HepG2 (cell line): Measurements from ENCODE around the gene ANKS6. TPM values are rescaled to one million over a fixed set of nuclear protein-coding genes. Genes with fewer than 3 reads are reported as not detected.

Source experiments
- ATAC-seq: fragments of 200-7000 bp; cut with Tn5 transposase; 3 replicates; pipeline ENCODE4 v1.9.1; 2020; ENCODE audit warnings: mild to moderate bottlenecking, moderate library complexity
- BruUV-seq: library from RNA; stranded (reverse); fragments of 400-500 nt; replicated peaks from 2 replicates; lab custom pipeline; 2021; lab: Mats Ljungman, UMichigan
- CTCF ChIA-PET: fragments of 300-600 bp; formaldehyde crosslinking; extraction: SDS; loops from one replicate; lab custom pipeline; 2021; ENCODE audit warnings: low total read pairs, inconsistent platforms, low intra/inter-chr PET ratio; lab: Yijun Ruan, JAX
- POLR2A ChIA-PET: fragments of 350-600 bp; sonication (Branson Sonifier 250); formaldehyde crosslinking; loops from one replicate; lab custom pipeline; 2020; ENCODE audit warnings: antibody characterized with exemption, inconsistent platforms; lab: Yijun Ruan, JAX
- DNase-seq: peaks from one replicate; pipeline ENCODE4 v3.0.0-alpha.2; 2015; ENCODE audit warnings: low spot score
- FAIRE-seq: peaks from 3 replicates; lab custom pipeline; 2011; peaks lifted over from hg19 to GRCh38; lab: Jason Lieb, UNC
- H2AFZ ChIP-seq: one replicate; pipeline ENCODE4 v1.6.1; 2011; ENCODE audit warnings: low read length, inconsistent platforms
- H3K27ac ChIP-seq: fragments of 300-600 bp; 3 replicates; pipeline ENCODE4 v1.8.0; 2011; ENCODE audit warnings: mixed run types, mild to moderate bottlenecking, mixed read lengths, low read length, inconsistent platforms; ENCODE audit not compliant: insufficient read depth; ENCODE audit errors: extremely low read length
- H3K27me3 ChIP-seq, 2 experiments: fragments of 200-600 bp in 1 of 2; 2 replicates in 1 of 2; 3 replicates in 1 of 2; pipeline versions ENCODE4 v1.6.0 to v1.8.0; 2011; ENCODE audit warnings: low read length in 2 of 2, mild to moderate bottlenecking in 2 of 2, moderate library complexity in 2 of 2, inconsistent platforms in 1 of 2; ENCODE audit not compliant: insufficient read depth in 2 of 2, control insufficient read depth in 1 of 2
- H3K36me3 ChIP-seq, 2 experiments: fragments of 200-600 bp in 1 of 2; replicated peaks in 1 of 2; 2 replicates in 1 of 2; 3 replicates in 1 of 2; pipeline versions ENCODE4 v1.5.1 to v1.8.0; 2011; ENCODE audit warnings: low read length in 2 of 2, inconsistent platforms in 1 of 2; ENCODE audit not compliant: insufficient read depth in 2 of 2, control insufficient read depth in 1 of 2
- H3K4me1 ChIP-seq: 2 replicates; pipeline ENCODE4 v1.5.1; 2012; ENCODE audit warnings: low read length, inconsistent platforms; ENCODE audit not compliant: insufficient read depth
- H3K4me2 ChIP-seq: 2 replicates; pipeline ENCODE4 v1.6.0; 2011; ENCODE audit warnings: low read depth, low read length, inconsistent platforms
- H3K4me3 ChIP-seq, 3 experiments: fragments of 200-600 bp in 1 of 3; sonication (generic), shearing (Covaris generic) in 1 of 3; replicated peaks in 1 of 3; 2 replicates each; pipeline ENCODE4 v1.5.1; 2011 to 2016; ENCODE audit warnings: low read length in 3 of 3, inconsistent platforms in 2 of 3, low read depth in 2 of 3, mild to moderate bottlenecking in 2 of 3, control low read depth in 1 of 3, mixed read lengths in 1 of 3; ENCODE audit not compliant: insufficient read depth in 1 of 3
- H3K79me2 ChIP-seq: one replicate; pipeline ENCODE4 v1.6.1; 2011; ENCODE audit warnings: low read length, inconsistent platforms; ENCODE audit not compliant: insufficient read depth
- H3K9ac ChIP-seq: 2 replicates; pipeline ENCODE4 v1.6.0; 2011; ENCODE audit warnings: mild to moderate bottlenecking, low read depth, low read length, inconsistent platforms; ENCODE audit not compliant: insufficient read depth
- H3K9me3 ChIP-seq: 2 replicates; pipeline ENCODE4 v1.5.1; 2012; ENCODE audit warnings: mild to moderate bottlenecking, low read length
- H4K20me1 ChIP-seq: 2 replicates; pipeline ENCODE4 v1.6.0; 2011; ENCODE audit warnings: inconsistent platforms, mild to moderate bottlenecking, low read length, moderate library complexity; ENCODE audit not compliant: insufficient read depth
- MEF2D ChIP-seq: sonication (generic); formaldehyde crosslinking; IDR thresholded peaks from 2 replicates; pipeline ENCODE4 v1.5.1; 2020; ENCODE audit warnings: mild to moderate bottlenecking, missing genetic modification reagents
- MIER2 ChIP-seq: IDR thresholded peaks from 2 replicates; pipeline ENCODE4 v1.6.1; 2016; ENCODE audit warnings: missing biosample characterization, missing genetic modification reagents
- NFYB ChIP-seq: sonication (generic); formaldehyde crosslinking; IDR thresholded peaks from 2 replicates; pipeline ENCODE4 v1.4.0; 2020; ENCODE audit warnings: missing genetic modification reagents
- ZBTB3 ChIP-seq: sonication (generic); formaldehyde crosslinking; IDR thresholded peaks from 2 replicates; pipeline ENCODE4 v1.4.0; 2020; ENCODE audit warnings: low read depth, mild to moderate bottlenecking, moderate library complexity, missing genetic modification reagents, borderline replicate concordance
- ZFP41 ChIP-seq: sonication (generic); formaldehyde crosslinking; IDR thresholded peaks from 2 replicates; pipeline ENCODE4 v1.4.0; 2020; ENCODE audit warnings: mild to moderate bottlenecking, missing genetic modification reagents, borderline replicate concordance
- ZNF350 ChIP-seq: sonication (generic); formaldehyde crosslinking; IDR thresholded peaks from 2 replicates; pipeline ENCODE4 v1.4.0; 2020; ENCODE audit warnings: mild to moderate bottlenecking, low read depth, missing genetic modification reagents, borderline replicate concordance
- ZNF354B ChIP-seq: sonication (generic); formaldehyde crosslinking; IDR thresholded peaks from 2 replicates; pipeline ENCODE4 v1.8.0; 2022; ENCODE audit warnings: mild to moderate bottlenecking, missing genetic modification reagents
- ZNF557 ChIP-seq: sonication (generic); formaldehyde crosslinking; IDR thresholded peaks from 2 replicates; pipeline ENCODE4 v1.4.0; 2020; ENCODE audit warnings: missing genetic modification reagents
- ZNF75D ChIP-seq: sonication (generic); formaldehyde crosslinking; IDR thresholded peaks from 2 replicates; pipeline ENCODE4 v1.8.1; 2023; ENCODE audit warnings: missing genetic modification reagents, mild to moderate bottlenecking, borderline replicate concordance
- WGBS: methylation state at CpG from one replicate; pipeline ENCODE4 v1.1.6; 2017; ENCODE audit warnings: low lambda C conversion rate; 5-methylcytosine and 5-hydroxymethylcytosine counted together
- in situ Hi-C: cut with HindIII; loops from 2 replicates; pipeline ENCODE4 v1.10.0; 2017; ENCODE audit warnings: low pct_unique_long_range_greater_than_20kb; ENCODE audit not compliant: extremely low pct_ligation_motif_present
- intact Hi-C: fragments of 100-400 bp; cut with micrococcal nuclease; formaldehyde crosslinking; loops from one replicate; pipeline ENCODE4 v1.10.0; 2022; ENCODE audit not compliant: unreplicated experiment
- polyA plus RNA-seq, 8 experiments: library from polyadenylated mRNA; depleted of rRNA in 3 of 8; stranded (reverse) in 7 of 8; unstranded in 1 of 8; fragments of >200 nt; fragmentation: Illumina TruSeq in 4 of 8; extraction: Trizol in 4 of 8; gene quantifications; 2 replicates each; pipeline versions ENCODE4 v1.2.1 to v1.2.3, GENCODE V29; 2011 to 2016; ENCODE audit warnings: low read depth in 4 of 8, missing spikeins in 1 of 8, mixed read lengths in 1 of 8; ENCODE audit not compliant: insufficient read depth in 1 of 8
- total RNA-seq, 5 experiments: library from RNA; depleted of rRNA; stranded (reverse); fragments of >200 nt; fragmentation: Illumina TruSeq; extraction: Trizol; gene quantifications; 2 replicates each; pipeline ENCODE4 v1.2.3, GENCODE V29; 2016; ENCODE audit warnings: low read depth in 1 of 5
- TF ChIP-seq, protein P1 (sequence below): sonication (generic); formaldehyde crosslinking; IDR thresholded peaks from 2 replicates; pipeline ENCODE4 v1.5.0; 2020; ENCODE audit warnings: mild to moderate bottlenecking, missing genetic modification reagents, moderate library complexity
- TF ChIP-seq, protein P2 (sequence below), 2 experiments: sonication (generic) in 1 of 2; formaldehyde crosslinking in 1 of 2; IDR thresholded peaks; 2 replicates each; pipeline versions ENCODE4 v1.6.1 to v1.9.0; 2014 to 2022; ENCODE audit warnings: antibody characterized with exemption in 1 of 2, borderline replicate concordance in 1 of 2, inconsistent platforms in 1 of 2, low read depth in 1 of 2, missing genetic modification reagents in 1 of 2

ANKS6 gene
- total and polyA plus RNA-seq, 2 of the 13 experiments (the other 11 are each of a cell fraction or from before 2014, with no cell fraction given) = 8.8 to 10.7 TPM

DNA sequence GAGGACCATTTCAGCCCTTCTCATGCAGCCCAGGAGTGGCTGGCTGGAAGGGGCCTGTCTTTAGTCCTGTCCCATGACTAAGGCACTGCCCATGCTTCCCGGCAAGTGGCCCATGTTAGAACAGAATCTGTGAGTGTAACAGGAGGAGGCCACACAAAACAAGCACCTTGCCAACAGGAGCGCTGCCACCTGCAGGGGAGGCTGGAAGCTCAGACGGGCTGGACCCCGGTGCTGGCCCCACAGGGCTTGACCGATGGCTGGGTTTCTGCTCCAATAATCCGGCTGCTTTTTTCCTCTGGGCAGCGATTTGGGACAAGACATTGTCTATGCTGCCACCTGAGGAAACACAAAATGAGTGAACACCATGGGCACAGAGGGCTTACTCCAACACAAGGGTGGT is 28.4 kb downstream of the ANKS6 start:
- Histone ChIP-seq H3K27me3 (no peaks in the 10 kb centered on the region), H3K4me3 (no peak overlapping the region), H3K4me2 (no peak overlapping the region), H4K20me1 (no peaks in the 10 kb centered on the region), H2AFZ (no peak overlapping the region), H3K4me1 (no peaks in the 10 kb centered on the region), H3K27ac (no peak overlapping the region), H3K9ac (no peak overlapping the region), H3K79me2 (no peaks in the 10 kb centered on the region), H3K36me3 (peaks cover 0 to 4% of the 10 kb centered on the region in 2 experiments; a peak in 2 of 5 replicates), H3K9me3 (no peaks in the 10 kb centered on the region)
- FAIRE-seq = no peak
- TF ChIP-seq ZBTB3 (no peak), MIER2 (CRISPR knock-in tag) (no peak), ZNF557 (no peak), MEF2D (no peak)
- TF ChIP-seq, protein P1, sequence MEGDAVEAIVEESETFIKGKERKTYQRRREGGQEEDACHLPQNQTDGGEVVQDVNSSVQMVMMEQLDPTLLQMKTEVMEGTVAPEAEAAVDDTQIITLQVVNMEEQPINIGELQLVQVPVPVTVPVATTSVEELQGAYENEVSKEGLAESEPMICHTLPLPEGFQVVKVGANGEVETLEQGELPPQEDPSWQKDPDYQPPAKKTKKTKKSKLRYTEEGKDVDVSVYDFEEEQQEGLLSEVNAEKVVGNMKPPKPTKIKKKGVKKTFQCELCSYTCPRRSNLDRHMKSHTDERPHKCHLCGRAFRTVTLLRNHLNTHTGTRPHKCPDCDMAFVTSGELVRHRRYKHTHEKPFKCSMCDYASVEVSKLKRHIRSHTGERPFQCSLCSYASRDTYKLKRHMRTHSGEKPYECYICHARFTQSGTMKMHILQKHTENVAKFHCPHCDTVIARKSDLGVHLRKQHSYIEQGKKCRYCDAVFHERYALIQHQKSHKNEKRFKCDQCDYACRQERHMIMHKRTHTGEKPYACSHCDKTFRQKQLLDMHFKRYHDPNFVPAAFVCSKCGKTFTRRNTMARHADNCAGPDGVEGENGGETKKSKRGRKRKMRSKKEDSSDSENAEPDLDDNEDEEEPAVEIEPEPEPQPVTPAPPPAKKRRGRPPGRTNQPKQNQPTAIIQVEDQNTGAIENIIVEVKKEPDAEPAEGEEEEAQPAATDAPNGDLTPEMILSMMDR (CRISPR knock-in tag) = 0 out of 2 replicates have a peak, but pooled peaks have one; percentile 3
- DNase-seq = no peak
- intact Hi-C loops (no loop called here), in situ Hi-C loops (no loop called here)
- POLR2A ChIA-PET = no interaction called here
- no peak for ATAC-seq
- BruUV-seq = no TSS peak
- CTCF ChIA-PET = no interaction called here
- 98% methylated on average over 7 of the region's 7 CpGs for WGBS

DNA sequence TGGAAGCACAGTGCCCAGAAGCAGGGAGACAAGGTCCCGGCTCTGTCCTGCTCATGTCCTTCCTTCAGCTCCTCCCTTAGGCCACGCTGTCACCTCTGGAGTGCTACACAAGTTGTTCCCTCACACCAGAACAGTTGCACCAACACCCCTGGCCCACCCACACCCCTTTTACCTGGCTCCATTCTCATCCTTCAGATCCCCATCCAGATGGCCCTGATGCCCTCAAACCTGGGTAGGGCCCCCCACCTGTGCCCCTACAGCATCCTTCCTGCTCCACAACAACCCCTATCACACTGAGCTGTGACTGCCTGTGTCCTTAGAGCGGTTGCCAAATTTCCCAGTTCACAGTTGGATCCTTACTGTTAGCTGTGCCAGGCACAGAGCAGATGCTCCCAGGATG is 29.2 kb downstream of the ANKS6 start:
- Histone ChIP-seq H3K4me2 (no peak overlapping the region), H3K27me3 (no peaks in the 10 kb centered on the region), H4K20me1 (no peaks in the 10 kb centered on the region), H3K36me3 (peaks cover 0 to 2% of the 10 kb centered on the region in 2 experiments; a peak in 1 of 5 replicates), H3K4me3 (no peak overlapping the region), H3K9ac (no peak overlapping the region), H3K79me2 (no peaks in the 10 kb centered on the region), H2AFZ (no peak overlapping the region), H3K4me1 (no peaks in the 10 kb centered on the region), H3K9me3 (no peaks in the 10 kb centered on the region), H3K27ac (no peak overlapping the region)
- DNase-seq (no peak), ATAC-seq (no peak), FAIRE-seq (no peak)
- in situ Hi-C loops = no loop called here
- 93% methylated on average over 3 of the region's 3 CpGs for WGBS
- no TSS peak for BruUV-seq
- ChIA-PET CTCF (no interaction called here), POLR2A (no interaction called here)
- intact Hi-C loops = no loop called here
- TF ChIP-seq, protein P2, sequence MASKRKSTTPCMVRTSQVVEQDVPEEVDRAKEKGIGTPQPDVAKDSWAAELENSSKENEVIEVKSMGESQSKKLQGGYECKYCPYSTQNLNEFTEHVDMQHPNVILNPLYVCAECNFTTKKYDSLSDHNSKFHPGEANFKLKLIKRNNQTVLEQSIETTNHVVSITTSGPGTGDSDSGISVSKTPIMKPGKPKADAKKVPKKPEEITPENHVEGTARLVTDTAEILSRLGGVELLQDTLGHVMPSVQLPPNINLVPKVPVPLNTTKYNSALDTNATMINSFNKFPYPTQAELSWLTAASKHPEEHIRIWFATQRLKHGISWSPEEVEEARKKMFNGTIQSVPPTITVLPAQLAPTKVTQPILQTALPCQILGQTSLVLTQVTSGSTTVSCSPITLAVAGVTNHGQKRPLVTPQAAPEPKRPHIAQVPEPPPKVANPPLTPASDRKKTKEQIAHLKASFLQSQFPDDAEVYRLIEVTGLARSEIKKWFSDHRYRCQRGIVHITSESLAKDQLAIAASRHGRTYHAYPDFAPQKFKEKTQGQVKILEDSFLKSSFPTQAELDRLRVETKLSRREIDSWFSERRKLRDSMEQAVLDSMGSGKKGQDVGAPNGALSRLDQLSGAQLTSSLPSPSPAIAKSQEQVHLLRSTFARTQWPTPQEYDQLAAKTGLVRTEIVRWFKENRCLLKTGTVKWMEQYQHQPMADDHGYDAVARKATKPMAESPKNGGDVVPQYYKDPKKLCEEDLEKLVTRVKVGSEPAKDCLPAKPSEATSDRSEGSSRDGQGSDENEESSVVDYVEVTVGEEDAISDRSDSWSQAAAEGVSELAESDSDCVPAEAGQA (IDR thresholded peaks at IDR 0.05; ENCODE audit: low read depth) = no peak
- TF ChIP-seq, protein P2 (CRISPR knock-in tag; IDR thresholded peaks at IDR 0.05; ENCODE audit: borderline replicate concordance) = no peak
- TF ChIP-seq ZNF75D (CRISPR knock-in tag) (no peak), ZNF354B (no peak), ZFP41 (no peak), ZNF350 (CRISPR knock-in tag) (no peak), NFYB (CRISPR knock-in tag) (no peak)
